HG03108 (cell line): Measurements from ENCODE around the gene NUP85.
"Not testable (repeated sequence)": the region's sequence is repeated elsewhere in the genome, so short reads cannot be mapped to it uniquely, and the experiment has no call there.

Experiments
- ATAC-seq: cut with Tn5 transposase; IDR thresholded peaks from one replicate; pipeline ENCODE4 v1.9.1; 2021; ENCODE audit warnings: moderate library complexity; ENCODE audit not compliant: unreplicated experiment

The NUP85 gene

DNA sequence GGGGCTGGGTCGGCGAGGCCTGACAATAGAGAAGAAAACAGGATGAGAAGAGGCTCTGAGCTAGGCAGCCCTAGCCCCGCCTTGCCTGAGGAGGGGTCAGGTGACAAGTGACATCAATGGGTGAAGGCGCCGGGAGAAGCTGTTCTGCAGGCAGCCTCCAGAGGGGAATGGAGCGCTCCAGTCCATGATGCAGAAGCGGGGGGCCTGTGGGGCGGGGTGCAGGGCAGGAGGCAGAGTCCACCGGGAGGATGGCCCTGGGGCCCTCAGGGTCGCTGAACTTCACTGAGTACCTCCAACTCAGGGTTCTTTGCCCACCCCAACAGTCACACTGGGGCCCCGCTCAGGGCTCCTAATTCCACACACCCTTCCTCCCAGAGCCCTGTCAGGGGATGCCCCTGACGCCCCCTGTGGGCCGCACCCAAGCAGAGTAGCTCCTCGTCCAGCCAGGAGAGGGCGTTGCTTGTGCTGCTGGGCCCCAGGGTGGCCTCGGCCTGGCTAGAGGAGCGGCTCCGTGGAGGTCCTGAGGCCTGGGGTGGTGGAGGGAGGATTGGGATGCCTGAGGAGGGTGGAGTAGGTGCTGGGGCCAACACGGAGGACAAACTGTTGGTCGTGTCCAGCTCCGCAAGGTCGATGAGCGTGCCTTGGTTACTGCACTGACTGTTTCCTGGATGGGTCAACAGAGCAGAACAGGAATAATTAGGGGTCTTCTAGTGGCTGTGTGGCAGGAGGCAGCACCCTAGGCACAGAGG lies 35.1 kb downstream of the NUP85 start:
- no peak for ATAC-seq

DNA sequence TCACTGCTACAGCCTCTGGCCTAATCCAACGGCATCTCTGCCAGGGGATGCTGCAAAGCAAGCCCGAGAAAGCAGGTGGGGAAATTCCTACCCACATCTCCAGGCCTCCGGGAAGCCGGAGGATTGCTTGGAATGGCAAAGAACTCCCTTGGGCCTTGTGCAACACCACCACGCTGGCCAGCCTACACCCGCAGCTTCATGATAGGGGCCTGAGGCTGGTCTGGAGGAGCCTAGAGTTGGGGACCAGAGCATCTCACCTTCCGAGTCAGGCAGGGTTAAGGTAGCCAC lies 35.6 kb downstream of the NUP85 start:
- ATAC-seq, result no peak

DNA sequence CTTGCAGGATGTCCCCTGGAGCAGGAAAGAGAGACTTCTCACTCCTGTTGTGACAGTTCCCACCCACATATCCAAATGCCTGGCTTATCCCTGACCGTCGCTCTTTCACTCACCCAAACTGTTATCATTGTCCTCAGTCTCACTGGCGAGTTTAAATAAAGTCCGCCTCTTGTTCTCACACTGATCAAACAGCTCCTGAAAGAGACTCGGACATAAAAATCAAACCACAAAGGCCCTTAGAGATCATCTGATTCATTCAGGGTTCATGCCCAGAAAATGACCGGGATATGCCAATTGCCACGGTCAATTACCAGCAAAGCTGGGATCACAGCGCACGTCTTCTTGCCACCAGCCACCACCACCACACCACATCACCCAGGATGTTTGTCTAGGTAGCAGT lies 36.0 kb downstream of the NUP85 start:
- ATAC-seq, result no peak

DNA sequence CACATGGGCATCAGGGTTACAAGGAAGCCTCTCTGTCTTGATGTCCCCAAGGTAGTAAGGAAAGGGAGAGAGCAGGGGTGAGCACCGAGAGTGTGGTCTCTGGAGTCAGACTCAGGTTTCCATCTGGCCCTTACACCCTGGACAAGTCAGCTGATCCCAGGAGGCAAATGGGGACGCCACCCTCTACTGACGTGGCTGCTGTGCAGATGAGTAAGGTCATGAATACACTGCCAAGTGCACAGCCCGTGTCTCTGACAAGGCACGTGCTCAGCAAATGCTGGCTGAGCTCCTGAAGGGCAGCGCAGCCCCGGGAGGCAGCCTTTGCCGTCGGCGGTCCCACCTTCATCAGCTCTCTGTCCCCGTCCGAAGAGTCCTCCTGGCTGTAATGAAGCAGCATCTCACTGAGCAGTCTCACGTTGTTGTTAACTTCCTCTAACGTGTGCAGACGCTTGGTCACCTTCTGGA lies 36.5 kb downstream of the NUP85 start:
- no peak for ATAC-seq

DNA sequence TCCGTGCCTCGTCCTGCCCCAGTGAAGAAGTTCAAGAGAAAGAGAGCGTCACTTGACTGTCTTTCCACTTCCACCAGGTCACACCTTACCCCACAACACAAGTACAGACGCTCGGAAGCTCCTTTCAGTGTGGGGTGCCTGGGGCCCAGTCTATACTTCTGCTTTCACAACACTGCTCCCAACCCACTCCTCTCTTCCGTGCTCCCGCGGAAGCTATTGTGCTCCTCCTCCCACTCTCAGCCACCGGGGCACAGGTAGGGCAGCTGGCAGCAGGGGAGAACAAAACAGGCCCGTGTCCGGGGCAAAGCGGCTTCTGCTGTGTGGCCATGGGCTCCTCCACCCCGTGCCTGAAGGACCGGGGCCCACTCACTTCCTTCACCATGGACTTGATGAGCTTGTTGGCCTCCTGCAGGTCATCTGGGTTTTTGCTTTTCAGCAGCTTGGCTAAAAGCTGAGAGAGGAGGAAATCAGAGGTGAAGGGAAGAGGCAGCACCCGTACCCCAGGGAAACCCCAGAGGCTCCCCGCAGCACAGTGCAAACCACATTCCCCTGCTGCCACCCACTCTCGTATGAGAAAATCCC lies 37.1 kb downstream of the NUP85 start:
- no peak for ATAC-seq

DNA sequence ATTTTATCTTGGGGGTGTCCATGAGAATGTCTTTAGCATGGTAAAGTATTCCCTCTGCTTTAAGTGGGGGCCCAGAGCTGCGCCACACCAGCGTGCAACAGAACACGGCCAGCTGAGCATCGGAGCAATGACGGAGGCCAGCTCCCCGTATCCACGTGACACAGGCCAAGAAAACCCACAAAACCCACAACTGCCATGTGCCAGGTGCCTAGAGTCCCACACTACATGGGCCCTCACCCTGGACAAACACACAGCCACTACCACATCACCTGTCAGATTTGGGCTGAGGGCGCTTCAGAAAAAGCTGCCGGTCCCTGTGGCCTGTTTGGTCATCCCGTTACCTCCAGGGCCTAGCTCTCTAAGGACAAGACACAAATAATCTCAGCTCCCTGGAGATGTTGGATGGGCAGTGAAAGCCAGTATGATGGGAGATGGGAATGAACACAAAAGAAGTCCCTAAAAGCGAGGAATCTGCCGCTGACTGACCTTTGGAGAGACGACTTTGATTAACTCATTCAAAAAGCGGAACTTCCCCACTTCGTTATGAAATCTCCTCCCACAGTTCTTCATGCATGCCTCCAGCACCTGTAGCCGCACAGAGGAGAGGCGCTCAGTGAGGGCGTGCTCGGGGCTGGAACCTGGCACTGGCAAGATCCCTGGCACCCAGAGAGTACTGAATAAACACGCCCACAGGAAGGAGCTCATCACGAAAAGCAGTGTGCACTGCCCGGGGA lies 38.8 kb downstream of the NUP85 start:
- ATAC-seq, result no peak

DNA sequence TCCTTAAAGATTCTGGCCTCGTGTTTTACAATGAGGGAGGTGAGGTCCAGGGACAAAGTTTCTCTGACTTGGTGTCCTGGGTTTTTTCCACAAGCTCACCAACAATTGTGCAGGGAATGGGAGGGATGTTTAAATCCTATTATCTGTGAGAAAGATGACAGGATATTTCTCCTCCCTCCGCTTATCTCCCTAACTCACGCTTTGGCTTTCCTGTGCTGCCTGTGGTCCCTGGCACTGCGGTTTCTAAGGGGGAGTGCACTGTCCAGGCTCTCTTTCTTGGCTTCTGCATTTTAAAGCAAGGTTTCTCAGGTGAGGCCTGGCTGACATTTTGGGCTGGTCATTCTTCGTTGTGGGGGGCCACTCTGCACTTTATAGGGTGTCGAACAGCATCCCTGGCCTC lies 39.5 kb downstream of the NUP85 start:
- no peak for ATAC-seq

DNA sequence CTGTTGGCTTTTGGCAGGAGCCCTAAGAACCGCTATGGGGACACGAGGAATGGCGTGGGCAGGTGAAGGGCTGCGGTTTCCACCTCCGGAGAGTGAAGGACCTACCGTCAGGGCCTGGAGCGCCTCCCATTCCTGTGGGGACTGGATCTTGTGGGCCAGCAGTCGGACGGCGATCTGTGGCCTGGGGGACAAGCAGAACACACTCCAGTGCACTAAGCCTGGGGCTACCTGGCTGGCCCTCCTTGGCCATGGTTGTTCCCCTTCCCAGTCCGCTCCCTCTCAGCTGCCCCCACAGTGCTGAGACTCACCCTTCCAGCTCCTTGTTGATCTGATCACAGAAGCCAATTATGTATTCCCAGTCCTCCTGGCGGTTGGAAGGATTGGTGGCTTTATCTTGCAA lies 40.9 kb downstream of the NUP85 start:
- ATAC-seq, result no peak

DNA sequence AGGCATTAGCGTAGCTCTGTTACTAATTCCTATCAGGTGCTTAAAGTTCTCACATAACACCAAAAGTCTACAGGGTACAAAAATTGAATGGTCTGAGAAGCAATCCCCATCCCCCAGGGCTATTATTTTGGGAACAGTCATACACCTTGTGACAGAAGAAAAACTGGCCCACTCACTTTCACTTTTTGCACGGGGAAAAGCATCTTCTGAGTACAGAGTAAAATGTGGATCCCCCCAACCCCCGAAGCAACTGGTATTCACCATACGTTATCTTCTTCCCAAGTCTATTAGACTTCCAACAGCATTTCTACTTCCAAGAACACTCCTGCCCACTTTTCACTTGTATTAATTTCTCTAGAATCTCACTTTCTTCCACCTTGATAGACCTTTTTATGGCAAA lies 44.1 kb downstream of the NUP85 start:
- ATAC-seq, result no peak

DNA sequence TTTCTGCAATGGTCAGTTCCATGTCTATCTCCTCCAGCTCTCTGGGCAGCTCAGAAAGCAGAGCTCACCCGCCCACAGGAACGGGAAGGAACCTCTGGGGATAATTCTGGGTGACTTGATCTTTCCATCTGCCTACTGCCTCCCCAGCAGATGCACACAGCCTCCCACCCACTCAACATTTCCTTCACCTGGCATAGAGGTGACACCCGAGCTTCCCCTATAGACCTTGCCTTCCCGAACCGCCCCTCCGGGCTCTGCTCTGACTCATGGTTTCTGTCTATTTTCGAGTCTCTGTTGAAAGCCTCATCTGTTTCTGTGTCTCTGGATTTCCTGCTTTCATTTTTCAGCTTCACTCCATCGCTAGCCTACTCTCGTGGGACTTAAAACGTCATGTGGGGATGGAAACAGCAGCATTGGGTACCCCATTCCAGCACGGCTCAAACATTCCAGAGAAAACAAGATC lies 44.6 kb downstream of the NUP85 start:
- peak; percentile 89 for ATAC-seq

DNA sequence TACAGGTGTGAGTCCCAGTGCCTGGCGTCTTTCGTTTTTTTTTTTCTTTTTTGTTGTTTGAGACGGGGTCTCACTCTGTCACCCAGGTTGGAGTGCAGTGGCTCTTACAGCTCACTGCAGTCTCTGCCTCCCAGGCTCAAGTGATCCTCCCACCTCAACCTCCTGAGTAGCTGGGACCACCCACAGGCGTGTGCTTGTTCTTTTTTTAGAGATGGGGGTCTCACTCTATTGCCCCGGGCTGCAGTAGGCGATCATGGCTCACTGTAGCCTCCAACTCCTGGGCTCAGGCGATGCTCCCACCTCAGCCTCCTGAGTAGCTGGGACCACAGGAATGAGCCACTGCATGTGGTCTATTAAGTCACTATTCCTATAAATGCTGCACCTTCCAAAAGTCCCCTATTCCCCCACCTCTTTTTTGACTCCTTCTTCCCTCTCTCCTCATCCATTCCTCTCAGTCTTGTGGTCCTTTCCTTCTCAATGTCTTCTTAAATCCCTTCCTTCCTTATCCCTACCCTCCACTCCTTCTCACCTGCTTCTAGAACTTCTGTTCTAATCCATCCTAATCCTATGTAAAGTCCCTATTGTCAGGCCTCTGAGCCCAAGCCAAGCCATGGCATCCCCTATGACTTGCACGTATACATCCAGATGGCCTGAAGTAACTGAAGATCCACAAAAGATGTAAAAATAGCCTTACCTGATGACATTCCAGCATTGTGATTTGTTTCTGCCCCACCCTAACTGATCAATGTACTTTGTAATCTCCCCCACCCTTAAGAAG lies 46.7 kb downstream of the NUP85 start:
- ATAC-seq, result no peak

DNA sequence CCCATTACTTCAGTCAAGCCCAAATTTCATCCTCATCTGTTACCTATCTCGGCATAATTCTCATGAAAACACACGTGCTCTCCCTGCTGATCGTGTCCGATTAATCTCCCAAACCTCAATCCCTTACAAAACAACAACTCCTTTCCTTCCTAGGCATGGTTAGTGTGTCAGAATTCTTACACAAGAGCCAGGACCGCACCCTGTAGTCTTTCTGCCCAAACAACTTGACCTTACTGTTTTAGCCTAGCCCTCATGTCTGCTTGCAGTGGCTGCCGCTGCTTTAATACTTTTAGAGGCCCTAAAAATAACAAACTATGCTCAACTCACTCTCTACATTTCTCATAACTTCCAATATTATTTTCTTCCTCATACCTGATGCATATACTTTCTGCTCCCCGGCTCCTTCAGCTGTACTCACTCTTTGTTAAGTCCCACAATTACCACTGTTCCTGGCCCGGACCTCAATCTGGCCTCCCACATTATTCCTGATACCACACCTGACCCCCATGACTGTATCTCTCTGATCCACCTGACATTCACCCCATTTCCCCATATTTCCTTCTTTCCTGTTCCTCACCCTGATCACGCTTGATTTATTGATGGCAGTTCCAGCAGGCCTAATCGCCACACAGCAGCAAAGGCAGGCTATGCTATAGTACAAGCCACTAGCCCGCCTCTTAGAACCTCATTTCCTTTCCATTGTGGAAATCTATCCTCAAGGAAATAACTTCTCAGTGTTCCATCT lies 50.6 kb downstream of the NUP85 start:
- not testable (repeated sequence) for ATAC-seq

DNA sequence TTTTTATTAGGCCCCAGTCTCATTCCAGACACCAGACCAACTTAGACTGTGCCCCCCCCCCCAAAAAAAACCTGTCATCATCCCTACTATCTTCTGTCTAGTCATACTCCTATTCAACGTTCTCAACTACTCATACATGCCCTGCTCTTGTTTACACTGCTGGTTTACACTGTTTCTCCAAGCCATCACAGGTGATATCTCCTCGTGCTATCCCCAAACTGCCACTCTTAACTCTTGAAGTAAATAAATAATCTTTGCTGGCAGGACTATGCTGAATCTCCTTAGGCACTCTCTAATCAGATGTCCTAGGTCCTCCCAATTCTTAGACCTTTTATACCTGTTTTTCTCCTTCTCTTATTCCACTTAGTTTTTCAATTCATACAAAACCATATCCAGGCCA lies 51.7 kb downstream of the NUP85 start:
- not testable (repeated sequence) for ATAC-seq

DNA sequence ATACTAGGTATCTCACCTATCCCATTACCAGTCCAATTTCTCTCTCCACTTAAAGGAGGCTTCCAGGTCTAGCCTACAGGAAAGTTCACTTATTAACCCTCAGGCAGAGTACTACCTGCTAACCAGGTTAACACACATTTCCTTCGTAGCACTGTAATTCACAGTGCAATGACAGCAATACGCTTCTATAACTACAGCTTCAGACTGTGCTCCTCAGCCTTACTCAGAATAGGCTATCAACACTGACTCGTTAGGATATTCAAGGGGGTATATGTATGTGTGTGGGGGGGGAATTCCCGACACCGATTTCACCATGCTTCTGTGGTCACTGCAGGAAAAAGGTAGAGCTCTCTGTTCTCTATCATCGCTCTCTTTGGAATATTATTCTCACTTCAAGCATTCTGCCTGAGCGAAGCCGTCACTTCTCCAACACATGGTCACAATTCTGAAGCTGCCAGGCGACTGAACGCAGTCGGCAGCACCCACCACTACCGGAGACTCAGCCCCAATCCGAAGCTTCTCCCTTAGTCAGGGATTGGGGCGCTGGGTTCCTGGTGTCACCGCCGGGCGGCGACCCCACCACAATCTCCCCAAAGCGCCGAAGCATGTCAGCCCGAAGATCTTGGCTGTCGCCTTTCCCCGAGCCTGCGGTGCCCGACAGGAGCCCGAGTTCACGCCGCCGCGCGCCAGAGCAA lies 55.3 kb downstream of the NUP85 start:
- ATAC-seq, result no peak

DNA sequence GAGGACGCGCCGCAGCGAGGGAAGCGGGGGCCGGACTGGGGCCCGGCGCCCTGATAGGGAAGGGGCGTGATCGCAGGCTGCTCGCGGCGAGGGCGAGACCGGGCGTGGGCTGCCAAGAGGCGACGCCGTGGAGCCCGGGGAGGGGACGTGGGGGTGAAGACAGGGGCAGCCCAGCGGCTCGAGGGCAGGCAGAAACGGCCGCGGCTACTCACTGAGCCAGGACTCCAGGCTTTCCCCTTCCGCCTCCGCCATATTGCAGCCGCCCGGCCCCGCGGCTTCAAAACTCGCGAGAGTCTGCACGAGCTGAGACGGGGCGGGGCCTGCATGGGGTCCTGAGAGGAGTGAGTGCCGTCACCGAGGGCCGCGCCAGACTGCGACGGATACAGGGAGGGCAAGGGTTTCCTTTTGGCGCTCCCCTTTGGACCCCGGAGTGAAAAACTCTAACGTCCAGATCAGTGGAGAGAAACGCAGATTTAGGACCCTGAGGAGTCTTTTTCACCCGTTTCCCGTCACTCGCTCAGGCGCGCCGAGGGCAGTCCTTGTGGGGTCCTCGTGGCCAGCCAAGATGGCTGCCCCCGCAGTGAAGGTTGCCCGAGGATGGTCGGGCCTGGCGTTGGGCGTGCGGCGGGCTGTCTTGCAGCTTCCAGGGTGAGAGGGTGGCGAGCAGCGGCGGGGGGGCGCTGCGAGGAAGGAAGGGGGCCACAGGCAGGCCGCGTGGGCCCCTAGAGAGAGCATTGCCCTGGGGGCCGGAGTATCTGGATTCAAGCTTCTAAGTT lies 56.0 kb downstream of the NUP85 start, which contains the start of the genes GGA3 and MRPS7:
GGA3 (minus strand) TSS at position 271 of the 776 bp plus-strand sequence; CDS start at position 252, 19 bp downstream.
MRPS7 (plus strand) TSS at position 544 of the 776 bp plus-strand sequence; CDS start at position 566, 22 bp downstream.
- ATAC-seq, result peak; percentile 86

DNA sequence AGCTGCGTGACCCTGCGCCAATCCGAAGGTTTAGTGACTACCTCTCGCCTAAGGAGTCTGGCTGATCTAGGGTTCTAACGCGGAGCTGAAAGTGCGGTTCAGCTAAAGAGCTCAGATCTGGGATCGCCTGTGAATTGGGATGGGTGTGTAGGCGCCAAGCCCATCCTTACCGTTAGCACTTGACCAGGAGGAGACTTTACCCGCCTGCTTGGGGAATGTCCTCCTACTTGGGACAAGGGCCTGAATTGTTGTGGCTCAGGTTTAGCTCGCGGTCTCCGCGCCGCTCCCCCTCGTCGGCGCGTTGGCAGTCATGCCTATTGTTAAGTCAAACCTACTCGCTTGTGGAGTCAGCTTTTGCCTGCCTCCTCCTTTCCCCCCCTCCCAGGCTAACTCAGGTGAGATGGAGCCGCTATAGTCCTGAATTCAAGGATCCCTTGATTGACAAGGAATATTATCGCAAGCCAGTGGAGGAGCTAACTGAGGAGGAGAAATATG lies 56.7 kb downstream of the NUP85 start:
- ATAC-seq, result no peak

DNA sequence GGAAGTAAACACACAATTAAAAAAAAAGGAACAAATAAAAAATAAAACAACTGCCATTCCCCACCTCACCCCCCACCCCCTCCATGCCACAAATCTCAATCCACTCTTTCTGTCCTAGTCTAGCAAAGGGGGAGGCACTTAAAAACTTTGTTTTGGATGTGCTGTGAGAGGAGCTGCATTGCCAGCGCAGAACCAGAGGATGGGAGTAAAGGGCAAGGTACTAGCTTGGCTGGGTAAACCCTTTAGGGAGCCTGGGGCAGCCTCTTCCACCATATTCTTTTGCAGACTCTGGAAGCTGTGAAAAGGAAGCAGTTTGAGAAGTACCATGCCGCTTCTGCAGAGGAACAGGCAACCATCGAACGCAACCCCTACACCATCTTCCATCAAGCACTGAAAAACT lies 57.6 kb downstream of the NUP85 start:
- ATAC-seq, result no peak

DNA sequence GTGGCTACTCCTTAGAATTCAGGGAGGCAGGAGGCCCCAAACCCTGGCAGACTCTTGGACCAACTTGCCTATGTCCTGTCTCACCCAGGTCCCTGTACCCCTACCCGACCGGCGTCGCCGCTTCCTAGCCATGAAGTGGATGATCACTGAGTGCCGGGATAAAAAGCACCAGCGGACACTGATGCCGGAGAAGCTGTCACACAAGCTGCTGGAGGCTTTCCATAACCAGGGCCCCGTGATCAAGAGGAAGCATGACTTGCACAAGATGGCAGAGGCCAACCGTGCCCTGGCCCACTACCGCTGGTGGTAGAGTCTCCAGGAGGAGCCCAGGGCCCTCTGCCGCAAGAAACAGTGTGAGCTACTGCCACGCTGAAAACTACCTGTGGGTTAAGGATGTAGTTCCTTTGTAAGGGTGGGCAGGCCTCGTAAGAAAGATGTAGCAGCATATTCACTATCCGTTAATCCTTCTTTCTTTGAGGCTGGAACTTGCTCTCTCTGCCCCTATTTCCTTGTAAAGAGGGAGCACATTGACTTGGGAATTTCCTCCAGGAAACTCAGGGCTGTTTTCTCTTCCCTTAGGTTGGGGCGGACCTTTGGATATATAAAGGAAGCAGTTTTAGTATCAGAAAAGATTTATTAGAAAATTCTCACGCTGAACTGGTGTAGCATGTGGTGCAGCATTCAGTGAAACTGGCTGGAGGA lies 60.3 kb downstream of the NUP85 start:
- no peak for ATAC-seq
